Ramos (cell line): ENCODE measurements around the gene CMTM6.

Experiments used
- in situ Hi-C: fragments of 300-500 bp; cut with MboI; formaldehyde crosslinking; loops from one replicate; pipeline ENCODE4 v1.14.3; 2022; ENCODE audit warnings: low sequenced_read_pairs; ENCODE audit not compliant: unreplicated experiment

The CMTM6 gene

DNA sequence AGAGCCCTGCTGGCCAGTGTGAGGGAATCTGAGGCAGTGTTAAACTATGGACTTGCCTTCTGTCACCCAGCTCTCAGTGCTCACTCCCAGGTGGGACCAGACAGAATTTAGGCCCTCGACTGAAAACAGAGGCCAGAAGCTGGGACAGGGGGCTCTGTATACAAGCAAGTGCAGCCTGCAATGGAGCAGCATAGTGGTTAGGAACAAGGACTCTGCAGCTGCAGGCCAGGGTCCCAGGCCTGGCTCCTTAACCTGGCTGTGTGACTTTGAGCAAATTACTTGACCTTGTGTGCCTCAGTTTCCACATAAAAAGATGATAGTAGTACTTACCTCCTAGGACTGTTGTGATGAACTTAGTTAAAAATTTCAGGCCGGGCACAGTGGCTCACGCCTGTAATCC, 71.2 kb downstream of the CMTM6 start:
- in situ Hi-C loops: loop anchor here (25.0 kb wide), 1 partner anchor 1819 kb away; the partner anchor contains the start of gene TGFBR2
